A673 (cell line): ENCODE results near the gene TAAR8.

Experiments
- CTCF ChIP-seq: fragments of 300-800, 200-600 bp; sonication (generic); conservative IDR thresholded peaks from 2 replicates; pipeline ENCODE4 v1.5.1; 2017; ENCODE audit warnings: low read depth, mild to moderate bottlenecking, antibody characterized with exemption, low read length, moderate library complexity, mixed read lengths
- EZH2 ChIP-seq: fragments of 200-600 bp; sonication (generic); IDR thresholded peaks from 2 replicates; pipeline ENCODE4 v1.6.1; 2017; ENCODE audit warnings: borderline replicate concordance, low read depth, mild to moderate bottlenecking, mixed read lengths, antibody characterized with exemption, low read length; ENCODE audit not compliant: poor library complexity, severe bottlenecking

GRCh38 chr6:132511831-132512220, 40.6 kb upstream of the TAAR8 start:
- TF ChIP-seq CTCF, result no peak
- TF ChIP-seq EZH2, result no peak
